Transverse colon (tissue), 4 donors: ENCODE data around the gene MED31. TPM values are rescaled to one million over a fixed set of nuclear protein-coding genes. Genes with fewer than 3 reads are reported as not detected.
"Not testable (repeated sequence)": the region's sequence is repeated elsewhere in the genome, so short reads cannot be mapped to it uniquely, and the experiment has no call there.

Experiments
- DNase-seq: peaks from one replicate; pipeline ENCODE4 v3.0.0-alpha.2; 2019
- H3K27ac ChIP-seq, 4 donors: fragments of 200-600 bp; sonication (generic); 2 replicates each; pipeline ENCODE4 v1.5.1; 2016 to 2018; ENCODE audit warnings: inconsistent platforms in 4 of 4
- H3K27me3 ChIP-seq: fragments of 200-600 bp; sonication (generic); 2 replicates; pipeline ENCODE4 v1.5.1; 2017; ENCODE audit warnings: inconsistent platforms
- H3K36me3 ChIP-seq, 4 donors: fragments of 200-600 bp; sonication (generic); 2 replicates each; pipeline ENCODE4 v1.5.1; 2017 to 2019; ENCODE audit warnings: inconsistent platforms in 4 of 4
- H3K4me1 ChIP-seq, 4 donors: fragments of 200-600 bp; sonication (generic); 2 replicates each; pipeline ENCODE4 v1.5.1; 2017 to 2020; ENCODE audit warnings: inconsistent platforms in 4 of 4
- H3K4me3 ChIP-seq, 4 donors: fragments of 200-600 bp; sonication (generic); 1 replicate in 1 of 4; 2 replicates in 3 of 4; pipeline versions ENCODE4 v1.5.1 to v1.6.1; 2017 to 2019; ENCODE audit warnings: inconsistent platforms in 4 of 4
- H3K9me3 ChIP-seq, 2 donors: fragments of 200-600 bp; sonication (generic); 2 replicates each; pipeline ENCODE4 v1.5.1; 2017 to 2019; ENCODE audit warnings: inconsistent platforms in 2 of 2
- EP300 ChIP-seq: sonication (generic); formaldehyde crosslinking; IDR thresholded peaks from one replicate; pipeline ENCODE4 v1.6.1; 2017; ENCODE audit warnings: antibody characterized with exemption, low read depth
- POLR2A ChIP-seq: fragments of 450-650 bp; IDR thresholded peaks from one replicate; pipeline ENCODE4 v1.6.1; 2016; ENCODE audit warnings: antibody characterized with exemption, mild to moderate bottlenecking, moderate library complexity
- POLR2AphosphoS5 ChIP-seq, 3 donors: sonication (generic); formaldehyde crosslinking; IDR thresholded peaks; one replicate each; pipeline ENCODE4 v1.6.1; 2016; ENCODE audit warnings: antibody characterized with exemption in 3 of 3
- WGBS, 2 donors: methylation state at CpG; one replicate each; pipeline ENCODE4 v1.1.5; 2018; ENCODE audit warnings: low coverage in 1 of 2; 5-methylcytosine and 5-hydroxymethylcytosine counted together
- in situ Hi-C, 4 donors: fragments of 200-750 bp; cut with MboI; loops; one replicate each; pipeline versions ENCODE4 v1.15.0 to v1.15.1; 2017; ENCODE audit warnings: low sequenced_read_pairs in 3 of 4, low pct_ligation_motif_present in 1 of 4, low pct_unique_long_range_greater_than_20kb in 1 of 4
- intact Hi-C: fragments of 100-400 bp; cut with DNase I; formaldehyde crosslinking; loops from one replicate; pipeline ENCODE4 v1.15.1; 2023; ENCODE audit warnings: low total_unique reads
- total RNA-seq, 4 donors: library from RNA; depleted of rRNA; stranded (reverse); fragments of >200 nt; gene quantifications; one replicate each; pipeline ENCODE4 v1.1.0, GENCODE V29; 2016
- TF ChIP-seq, protein P1 (sequence below), 5 experiments: fragments of 200-600 bp in 3 of 5; fragments of 450-650 bp in 2 of 5; sonication (generic) in 3 of 5; IDR thresholded peaks; 1 replicate in 2 of 5; 2 replicates in 3 of 5; pipeline ENCODE4 v1.5.1; 2016 to 2017; ENCODE audit warnings: antibody characterized with exemption in 5 of 5, inconsistent platforms in 3 of 5, mild to moderate bottlenecking in 2 of 5, moderate library complexity in 1 of 5

Gene MED31
- total RNA-seq, 4 donors from 2014 or later, result 1.2 to 36.3 (median 5.9) TPM

DNA sequence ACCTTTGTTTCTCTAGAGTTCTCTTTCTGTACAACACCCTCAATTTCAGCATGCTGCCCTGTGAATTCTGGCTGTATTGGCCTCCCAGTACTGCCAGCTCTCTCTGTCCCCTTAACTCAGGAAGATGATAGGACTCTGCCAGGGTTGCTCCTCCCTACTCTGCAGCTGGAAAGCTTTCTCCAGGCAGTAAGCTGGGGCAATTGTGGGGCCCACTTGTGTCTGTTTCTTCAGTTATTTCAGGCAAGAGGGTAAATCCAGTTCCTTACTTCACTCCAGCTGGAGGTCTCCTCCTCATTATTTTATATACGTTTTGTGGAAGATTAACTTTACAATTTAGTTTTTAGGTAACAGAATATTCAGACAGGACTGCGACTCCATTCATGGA is 10.1 kb upstream of the MED31 start:
- Histone ChIP-seq H3K27me3 (peaks cover 50% of the 10 kb centered on the region), H3K36me3 (no peaks in the 10 kb centered on the region), H3K9me3 (no peaks in the 10 kb centered on the region), H3K4me1 (peaks cover 0 to 12% (median 2%) of the 10 kb centered on the region in 4 donors), H3K27ac (no peak overlapping the region), H3K4me3 (no peak overlapping the region)
- in situ Hi-C loops, result loop anchor here in 2 of 4 donors (10.0 to 25.0 kb wide), 3 partner anchors 183 to 351 kb away; partner anchors contain the start of genes BCL6B (in 1 of the 2) and RNASEK (in 1 of the 2)
- no peak for TF ChIP-seq EP300
- TF ChIP-seq POLR2A, result no peak
- no peak for TF ChIP-seq POLR2AphosphoS5 (IDR thresholded peaks at IDR 0.05)
- TF ChIP-seq, protein P1, sequence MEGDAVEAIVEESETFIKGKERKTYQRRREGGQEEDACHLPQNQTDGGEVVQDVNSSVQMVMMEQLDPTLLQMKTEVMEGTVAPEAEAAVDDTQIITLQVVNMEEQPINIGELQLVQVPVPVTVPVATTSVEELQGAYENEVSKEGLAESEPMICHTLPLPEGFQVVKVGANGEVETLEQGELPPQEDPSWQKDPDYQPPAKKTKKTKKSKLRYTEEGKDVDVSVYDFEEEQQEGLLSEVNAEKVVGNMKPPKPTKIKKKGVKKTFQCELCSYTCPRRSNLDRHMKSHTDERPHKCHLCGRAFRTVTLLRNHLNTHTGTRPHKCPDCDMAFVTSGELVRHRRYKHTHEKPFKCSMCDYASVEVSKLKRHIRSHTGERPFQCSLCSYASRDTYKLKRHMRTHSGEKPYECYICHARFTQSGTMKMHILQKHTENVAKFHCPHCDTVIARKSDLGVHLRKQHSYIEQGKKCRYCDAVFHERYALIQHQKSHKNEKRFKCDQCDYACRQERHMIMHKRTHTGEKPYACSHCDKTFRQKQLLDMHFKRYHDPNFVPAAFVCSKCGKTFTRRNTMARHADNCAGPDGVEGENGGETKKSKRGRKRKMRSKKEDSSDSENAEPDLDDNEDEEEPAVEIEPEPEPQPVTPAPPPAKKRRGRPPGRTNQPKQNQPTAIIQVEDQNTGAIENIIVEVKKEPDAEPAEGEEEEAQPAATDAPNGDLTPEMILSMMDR (IDR thresholded peaks at IDR 0.05), result no peak
- no peak for DNase-seq
- WGBS, 2 donors, result 74 to 100% methylated on average over 1 to 2 of the region's 2 CpGs
- intact Hi-C loops, result loop anchor here (10.0 kb wide), 1 partner anchor 183 kb away; no protein-coding TSS in a partner anchor

DNA sequence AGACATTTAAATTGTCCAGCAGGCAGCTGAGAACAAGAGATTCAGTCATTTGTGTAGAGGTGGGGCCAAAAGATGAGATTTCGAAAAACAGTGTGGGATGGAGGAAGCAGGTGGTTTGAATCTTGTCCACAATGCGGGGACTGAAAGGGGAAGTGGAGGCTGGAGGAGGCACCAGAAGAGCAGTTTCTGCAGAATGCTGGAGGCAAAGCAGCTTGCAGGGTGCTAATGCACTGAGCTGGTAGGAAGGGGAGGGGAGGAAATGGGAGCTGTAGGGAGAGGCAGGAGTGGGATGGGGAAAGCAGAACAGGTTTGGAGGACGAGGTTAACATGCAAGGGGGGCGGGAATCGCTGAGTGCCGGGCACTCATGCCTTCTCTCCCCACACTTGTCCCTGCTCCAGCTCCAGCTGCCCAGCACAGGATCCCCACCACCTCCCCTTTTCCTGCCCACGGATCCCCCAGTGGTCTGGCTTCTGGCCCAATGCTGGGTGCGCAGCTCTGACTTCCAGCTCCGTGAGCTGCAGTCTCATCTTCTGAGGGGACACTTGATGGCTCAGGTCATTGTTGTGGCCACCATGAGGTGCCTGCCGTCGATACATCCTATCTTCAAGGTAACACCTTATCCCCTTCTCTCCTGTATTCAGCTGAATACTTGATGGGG is 9.5 kb upstream of the MED31 start:
- TF ChIP-seq POLR2AphosphoS5 (IDR thresholded peaks at IDR 0.05), result no peak
- no peak for TF ChIP-seq EP300
- no peak for TF ChIP-seq POLR2A
- TF ChIP-seq, protein P1 (IDR thresholded peaks at IDR 0.05), result no peak
- no peak overlapping the region for H3K27ac ChIP-seq
- no peak overlapping the region for H3K4me3 ChIP-seq
- H3K4me1 ChIP-seq, result peaks cover 0 to 8% (median 0%) of the 10 kb centered on the region in 4 donors
- DNase-seq, result no peak
- intact Hi-C loops, result loop anchor here (10.0 kb wide), 1 partner anchor 184 kb away; no protein-coding TSS in a partner anchor
- no peaks in the 10 kb centered on the region for H3K9me3 ChIP-seq
- peaks cover 52% of the 10 kb centered on the region for H3K27me3 ChIP-seq
- no peaks in the 10 kb centered on the region for H3K36me3 ChIP-seq
- in situ Hi-C loops, result loop anchor here in 2 of 4 donors (10.0 to 25.0 kb wide), 3 partner anchors 184 to 351 kb away; partner anchors contain the start of genes BCL6B (in 1 of the 2) and RNASEK (in 1 of the 2)
- 40 to 49% methylated on average over 2 to 11 of the region's 11 CpGs for whole genome bisulfite sequencing, 2 donors

- no peak overlapping the region for H3K4me3 ChIP-seq
- peaks cover 58% of the 10 kb centered on the region for H3K27me3 ChIP-seq
- TF ChIP-seq EP300 (no peak), POLR2AphosphoS5 (IDR thresholded peaks at IDR 0.05) (no peak), POLR2A (no peak)
- TF ChIP-seq, protein P1 (IDR thresholded peaks at IDR 0.05), result no peak
- no peak overlapping the region for H3K27ac ChIP-seq
- in situ Hi-C loops (loop anchor here in 2 of 4 donors (10.0 to 25.0 kb wide), 3 partner anchors 185 to 352 kb away; partner anchors contain the start of genes BCL6B (in 1 of the 2) and RNASEK (in 1 of the 2)), intact Hi-C loops (loop anchor here (10.0 kb wide), 1 partner anchor 185 kb away; no protein-coding TSS in a partner anchor)
- 88% methylated on average over 9 of the region's 9 CpGs; no CpG with 5 or more reads in 1 of the 2 donors for WGBS, 2 donors
- H3K36me3 ChIP-seq, result no peaks in the 10 kb centered on the region
- peaks cover 0 to 13% (median 3%) of the 10 kb centered on the region in 4 donors for H3K4me1 ChIP-seq
- DNase-seq, result no peak
- no peaks in the 10 kb centered on the region for H3K9me3 ChIP-seq
These were observed 8.7 kb upstream of the MED31 start for GRCh38 chr17:6660101-6660500.

- DNase-seq, intact Hi-C loops, H3K4me3 ChIP-seq, H3K36me3 ChIP-seq, H3K27ac ChIP-seq, H3K9me3 ChIP-seq: not testable (repeated sequence)
- in situ Hi-C loops, result loop anchor here in 1 of 4 donors (25.0 kb wide), 1 partner anchor 354 kb away; the partner anchor contains the start of genes BCL6B and RNASEK
- Histone ChIP-seq H3K4me1 (peaks cover 0 to 23% (median 10%) of the 10 kb centered on the region in 4 donors), H3K27me3 (peaks cover 74% of the 10 kb centered on the region)
- 83 to 96% methylated on average over 1 to 5 of the region's 5 CpGs for WGBS, 2 donors
These were observed 7.0 kb upstream of the MED31 start for GRCh38 chr17:6658411-6658810.
